ENCODE results near the gene RAVER2.

RAVER2 gene

DNA sequence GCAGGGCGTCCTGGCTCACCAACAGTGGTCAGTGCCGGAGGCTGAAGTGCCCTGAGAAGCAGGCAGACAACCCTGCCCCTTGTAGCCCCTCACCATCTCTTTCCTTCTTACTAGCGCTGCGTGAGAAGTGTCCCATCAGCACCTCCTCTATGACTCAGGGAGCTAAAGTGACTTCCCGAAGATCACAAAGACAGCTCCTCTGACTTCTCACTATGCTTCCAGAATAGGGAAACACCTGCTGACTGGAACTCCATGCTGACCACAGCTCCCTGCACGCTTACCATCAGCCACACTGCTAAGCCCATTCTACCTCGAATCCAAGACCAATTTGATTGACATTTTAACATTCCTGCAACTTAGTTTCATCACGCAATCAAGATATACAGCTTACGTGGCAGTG, 128.7 kb downstream of the RAVER2 start:
- H3K4me3 ChIP-seq (ENCODE audit: low read depth, low read length), result no peak overlapping the region

DNA sequence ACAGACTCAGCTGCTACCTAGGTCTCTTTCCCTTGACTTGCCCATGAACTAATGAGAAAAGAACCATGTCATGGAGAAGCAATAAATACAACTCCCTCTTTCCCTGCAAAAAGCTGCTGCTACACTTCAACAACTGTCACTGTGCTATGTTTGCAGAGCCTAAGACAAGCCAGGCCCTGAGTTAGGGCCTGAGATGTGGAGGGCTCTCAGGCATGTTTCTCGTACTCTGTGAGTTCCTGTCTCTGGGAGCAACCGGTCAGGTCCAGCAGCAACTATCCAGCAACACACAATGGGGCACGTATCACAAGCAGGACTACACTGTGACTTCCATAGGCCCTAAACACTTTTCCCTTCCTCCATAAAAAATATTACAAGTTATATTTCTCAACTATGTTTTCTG, 129.8 kb downstream of the RAVER2 start:
- no peak overlapping the region for H3K4me3 ChIP-seq (ENCODE audit: low read depth, low read length)

DNA sequence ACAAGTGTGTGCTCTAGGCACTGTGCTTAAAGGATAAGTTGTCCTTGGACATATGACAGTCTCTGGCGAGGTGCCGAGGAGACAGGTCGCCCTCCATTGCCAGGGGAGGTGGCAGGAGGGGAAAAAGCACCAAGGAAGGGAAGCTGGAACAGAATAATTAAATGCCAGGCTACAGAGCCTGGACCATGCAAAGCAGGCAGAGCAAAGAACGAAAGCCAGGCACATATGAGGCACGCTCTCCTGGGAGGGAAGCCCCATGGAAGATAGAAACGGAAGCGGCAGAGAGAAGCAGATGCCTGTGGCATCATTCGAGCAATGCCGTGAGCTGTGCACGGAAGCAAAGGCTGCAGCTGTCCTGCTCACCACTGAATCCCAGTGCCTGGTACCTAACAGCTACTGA, 130.2 kb downstream of the RAVER2 start:
- no peak overlapping the region for H3K4me3 ChIP-seq (ENCODE audit: low read depth, low read length)

GRCh38 chr1:64875606-64876005, 130.7 kb downstream of the RAVER2 start:
- H3K4me3 ChIP-seq (ENCODE audit: low read depth, low read length), result no peak overlapping the region

GRCh38 chr1:64877151-64877550, 132.3 kb downstream of the RAVER2 start:
- no peak overlapping the region for H3K4me3 ChIP-seq (ENCODE audit: low read depth, low read length)

DNA sequence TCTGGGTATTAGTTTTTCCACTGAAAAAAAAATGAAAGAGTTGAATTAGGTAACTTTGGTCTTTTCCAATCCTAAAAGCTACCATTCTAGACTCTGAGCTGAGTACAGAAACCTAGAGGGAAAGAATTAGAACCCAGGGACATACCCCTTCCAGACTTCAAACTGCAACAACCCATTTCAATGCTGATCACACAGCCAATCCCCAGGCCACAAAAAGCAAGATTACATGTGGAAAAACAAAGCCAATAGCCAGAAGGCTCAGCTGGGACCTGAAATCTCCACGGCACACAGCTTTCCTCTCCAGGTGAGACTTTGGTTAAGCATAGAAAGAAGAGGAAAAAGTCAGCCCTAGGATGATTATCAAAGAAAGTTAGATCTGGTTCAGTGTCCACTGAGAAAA, 132.7 kb downstream of the RAVER2 start:
- H3K4me3 ChIP-seq (ENCODE audit: low read depth, low read length), result no peak overlapping the region

GRCh38 chr1:64878090-64878489, 133.2 kb downstream of the RAVER2 start:
- no peak overlapping the region for H3K4me3 ChIP-seq (ENCODE audit: low read depth, low read length)

DNA sequence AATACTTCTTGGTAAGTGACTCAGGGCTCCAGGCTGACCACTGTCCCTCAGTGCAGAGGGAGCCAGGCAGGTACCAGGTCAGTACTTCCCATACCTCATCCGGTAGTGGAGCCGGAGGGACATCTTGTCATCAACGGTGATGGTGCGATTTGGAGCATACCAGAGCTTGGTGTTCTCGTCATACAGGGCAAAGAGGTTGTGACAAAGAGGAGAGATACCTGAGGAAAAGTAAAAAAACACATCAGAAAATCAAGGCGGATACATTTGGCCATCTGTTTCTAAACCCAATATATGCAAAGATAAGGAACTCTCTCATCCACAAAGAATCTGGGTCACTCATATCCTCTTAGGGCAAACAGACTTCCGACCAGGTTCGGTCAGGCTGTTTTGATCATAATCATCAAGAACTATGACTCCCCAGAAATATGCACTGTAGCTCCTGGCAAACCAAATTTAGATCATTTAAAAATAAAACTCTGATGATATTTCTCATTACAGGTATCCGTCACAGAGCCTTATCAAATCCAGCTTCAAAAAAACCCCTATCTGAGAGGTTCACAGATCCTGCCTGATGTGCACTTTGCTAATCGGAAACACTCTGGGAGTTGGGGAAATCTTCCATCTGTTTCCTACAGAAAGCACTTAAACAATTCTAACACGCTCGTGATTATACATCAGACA, 134.2 kb downstream of the RAVER2 start:
- H3K4me3 ChIP-seq (ENCODE audit: low read depth, low read length), result no peak overlapping the region

DNA sequence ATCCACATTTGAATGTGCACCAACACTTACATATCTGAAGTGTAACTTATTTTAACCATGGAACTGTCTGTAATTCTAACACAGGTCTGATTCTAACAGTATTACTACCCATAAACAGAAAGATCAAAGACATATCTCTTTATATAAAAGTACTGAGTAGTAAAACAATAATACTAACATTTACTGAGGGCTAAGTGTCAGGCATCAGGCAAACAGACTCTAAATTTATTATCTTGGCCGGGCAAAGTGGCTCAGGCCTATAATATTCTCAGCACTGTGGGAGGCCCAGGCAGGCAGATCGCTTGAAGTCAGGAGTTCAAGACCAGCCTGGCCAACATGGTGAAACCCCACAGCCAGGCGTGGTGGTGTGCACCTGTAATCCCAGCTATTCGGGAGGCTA, 135.6 kb downstream of the RAVER2 start:
- no peak overlapping the region for H3K4me3 ChIP-seq (ENCODE audit: low read depth, low read length)

GRCh38 chr1:64881281-64881680, 136.4 kb downstream of the RAVER2 start:
- no peak overlapping the region for H3K4me3 ChIP-seq (ENCODE audit: low read depth, low read length)
